Measurements from ENCODE around the gene TMEM175.
A peak's percentile ranks its signal among the peaks of the same experiment; 100 is the strongest.
"Not testable (repeated sequence)": the region's sequence is repeated elsewhere in the genome, so short reads cannot be mapped to it uniquely, and the experiment has no call there.

Gene TMEM175

GRCh38 chr4:912548-913279 is 19.5 kb upstream of the TMEM175 start:
- FAIRE-seq = no peak

GRCh38 chr4:913280-913618 is 19.0 kb upstream of the TMEM175 start:
- no peak for FAIRE-seq
- DNase-seq (ENCODE audit: extremely low spot score, insufficient read length, low read depth) = no peak

More at GRCh38 chr4:912548-913279, 19.5 kb upstream of the TMEM175 start:
- no peak for DNase-seq (ENCODE audit: extremely low spot score, insufficient read length, low read depth)

- DNase-seq (ENCODE audit: extremely low spot score, insufficient read length, low read depth) = no peak
- FAIRE-seq = no peak
Measured at GRCh38 chr4:914531-914930, 17.7 kb upstream of the TMEM175 start.

GRCh38 chr4:915041-915474 is 17.2 kb upstream of the TMEM175 start:
- FAIRE-seq (peak; percentile 35), DNase-seq (ENCODE audit: extremely low spot score, insufficient read length, low read depth) (no peak)

- DNase-seq (ENCODE audit: extremely low spot score, insufficient read length, low read depth) (no peak), FAIRE-seq (peak; percentile 51)
Measured at GRCh38 chr4:915595-915994, 16.7 kb upstream of the TMEM175 start.

- no peak for FAIRE-seq
- no peak for DNase-seq (ENCODE audit: extremely low spot score, insufficient read length, low read depth)
Measured at GRCh38 chr4:917466-917865, 14.8 kb upstream of the TMEM175 start.

GRCh38 chr4:917992-918391 is 14.3 kb upstream of the TMEM175 start:
- DNase-seq (ENCODE audit: extremely low spot score, insufficient read length, low read depth) (no peak), FAIRE-seq (no peak)

GRCh38 chr4:918591-918990 is 13.7 kb upstream of the TMEM175 start:
- FAIRE-seq; DNase-seq (ENCODE audit: extremely low spot score, insufficient read length, low read depth): not testable (repeated sequence)

GRCh38 chr4:919004-919680 is 13.1 kb upstream of the TMEM175 start:
- DNase-seq (ENCODE audit: extremely low spot score, insufficient read length, low read depth); FAIRE-seq: not testable (repeated sequence)

GRCh38 chr4:921830-922331 is 10.4 kb upstream of the TMEM175 start:
- FAIRE-seq = peak; percentile 94
- DNase-seq (ENCODE audit: extremely low spot score, insufficient read length, low read depth) = no peak

- peak; percentile 79 for FAIRE-seq
- DNase-seq (ENCODE audit: extremely low spot score, insufficient read length, low read depth) = no peak
Measured at GRCh38 chr4:924107-925096, 7.9 kb upstream of the TMEM175 start.

- FAIRE-seq = no peak
- no peak for DNase-seq (ENCODE audit: extremely low spot score, insufficient read length, low read depth)
Measured at GRCh38 chr4:925171-925570, 7.1 kb upstream of the TMEM175 start.

GRCh38 chr4:925771-926500 is 6.3 kb upstream of the TMEM175 start:
- DNase-seq (ENCODE audit: extremely low spot score, insufficient read length, low read depth) (no peak), FAIRE-seq (no peak)

- FAIRE-seq (no peak), DNase-seq (ENCODE audit: extremely low spot score, insufficient read length, low read depth) (no peak)
Measured at GRCh38 chr4:926538-926937, 5.7 kb upstream of the TMEM175 start.

GRCh38 chr4:927566-927965 is 4.7 kb upstream of the TMEM175 start:
- not testable (repeated sequence) for DNase-seq (ENCODE audit: extremely low spot score, insufficient read length, low read depth); FAIRE-seq

GRCh38 chr4:929096-929765 is 3.0 kb upstream of the TMEM175 start:
- FAIRE-seq (no peak), DNase-seq (ENCODE audit: extremely low spot score, insufficient read length, low read depth) (no peak)

GRCh38 chr4:930028-930551 is 2.2 kb upstream of the TMEM175 start:
- DNase-seq (ENCODE audit: extremely low spot score, insufficient read length, low read depth) (no peak), FAIRE-seq (peak; percentile 21)

GRCh38 chr4:930827-931193 is 1.4 kb upstream of the TMEM175 start:
- FAIRE-seq (no peak), DNase-seq (ENCODE audit: extremely low spot score, insufficient read length, low read depth) (no peak)

Measured in GM18507 (cell line).